Measurements from ENCODE around the gene FAT4. TPM values are rescaled to one million over a fixed set of nuclear protein-coding genes. Genes with fewer than 3 reads are reported as not detected.

The FAT4 gene
- total RNA-seq, 4 donors from 2014 or later: 37.4 to 71.2 (median 41.1) TPM

- no peaks in the 10 kb centered on the region for H3K36me3 ChIP-seq
- ATAC-seq: no peak
- WGBS, 2 donors (ENCODE audit: low coverage in 1 of 2): 60 to 100% methylated on average over 1 of the region's 1 CpG
Observed at GRCh38 chr4:125352521-125352920, 37.8 kb downstream of the FAT4 start.

GRCh38 chr4:125353131-125353530, 38.4 kb downstream of the FAT4 start:
- ATAC-seq: no peak
- Histone ChIP-seq H3K9me3 (no peaks in the 10 kb centered on the region), H3K27me3 (no peaks in the 10 kb centered on the region), H3K27ac (no peak overlapping the region), H3K4me3 (no peak overlapping the region), H3K4me1 (no peaks in the 10 kb centered on the region), H3K36me3 (no peaks in the 10 kb centered on the region)
- 27 to 83% methylated on average over 1 of the region's 1 CpG for WGBS, 2 donors (ENCODE audit: low coverage in 1 of 2)
- TF ChIP-seq POLR2A (IDR thresholded peaks at IDR 0.05) (no peak), POLR2AphosphoS5 (IDR thresholded peaks at IDR 0.05) (no peak), CTCF (IDR thresholded peaks at IDR 0.05) (no peak), EP300 (IDR thresholded peaks at IDR 0.05) (no peak)

More at GRCh38 chr4:125352521-125352920, 37.8 kb downstream of the FAT4 start:
- no peak overlapping the region for H3K4me3 ChIP-seq
- H3K27me3 ChIP-seq: no peaks in the 10 kb centered on the region
- H3K27ac ChIP-seq: no peak overlapping the region
- H3K9me3 ChIP-seq: no peaks in the 10 kb centered on the region
- TF ChIP-seq POLR2A (IDR thresholded peaks at IDR 0.05): no peak
- no peak for TF ChIP-seq POLR2AphosphoS5 (IDR thresholded peaks at IDR 0.05)
- no peak for TF ChIP-seq CTCF (IDR thresholded peaks at IDR 0.05)
- no peak for TF ChIP-seq EP300 (IDR thresholded peaks at IDR 0.05)
- H3K4me1 ChIP-seq: no peaks in the 10 kb centered on the region

- Histone ChIP-seq H3K9me3 (no peaks in the 10 kb centered on the region), H3K27ac (no peak overlapping the region), H3K4me1 (no peaks in the 10 kb centered on the region), H3K4me3 (no peak overlapping the region), H3K36me3 (no peaks in the 10 kb centered on the region), H3K27me3 (no peaks in the 10 kb centered on the region)
- 33 to 100% methylated on average over 1 to 2 of the region's 2 CpGs for WGBS, 2 donors (ENCODE audit: low coverage in 1 of 2)
- TF ChIP-seq POLR2A (IDR thresholded peaks at IDR 0.05): no peak
- TF ChIP-seq POLR2AphosphoS5 (IDR thresholded peaks at IDR 0.05): no peak
- TF ChIP-seq CTCF (IDR thresholded peaks at IDR 0.05): no peak
- ATAC-seq: no peak
Observed at GRCh38 chr4:125355791-125356190, 41.0 kb downstream of the FAT4 start.

GRCh38 chr4:125357675-125358074, 42.9 kb downstream of the FAT4 start:
- Histone ChIP-seq H3K9me3 (no peaks in the 10 kb centered on the region), H3K4me1 (no peaks in the 10 kb centered on the region), H3K36me3 (no peaks in the 10 kb centered on the region), H3K4me3 (no peak overlapping the region), H3K27ac (no peak overlapping the region), H3K27me3 (no peaks in the 10 kb centered on the region)
- WGBS, 2 donors (ENCODE audit: low coverage in 1 of 2): 61 to 73% methylated on average over 4 of the region's 4 CpGs
- no peak for ATAC-seq
- TF ChIP-seq POLR2A (IDR thresholded peaks at IDR 0.05) (no peak), POLR2AphosphoS5 (IDR thresholded peaks at IDR 0.05) (no peak), EP300 (IDR thresholded peaks at IDR 0.05) (no peak), CTCF (IDR thresholded peaks at IDR 0.05) (no peak)

- TF ChIP-seq POLR2A (IDR thresholded peaks at IDR 0.05) (no peak), CTCF (IDR thresholded peaks at IDR 0.05) (no peak), EP300 (IDR thresholded peaks at IDR 0.05) (no peak), POLR2AphosphoS5 (IDR thresholded peaks at IDR 0.05) (no peak)
- Histone ChIP-seq H3K27ac (no peak overlapping the region), H3K9me3 (no peaks in the 10 kb centered on the region), H3K4me1 (no peaks in the 10 kb centered on the region), H3K27me3 (no peaks in the 10 kb centered on the region), H3K36me3 (no peaks in the 10 kb centered on the region), H3K4me3 (no peak overlapping the region)
- no peak for ATAC-seq
- WGBS, 2 donors (ENCODE audit: low coverage in 1 of 2): 85 to 100% methylated on average over 2 to 4 of the region's 6 CpGs
Observed at GRCh38 chr4:125358453-125358852, 43.7 kb downstream of the FAT4 start.

All from gastroesophageal sphincter (tissue), 4 donors.